ENCODE data around the gene CCDC57. TPM values are rescaled to one million over a fixed set of nuclear protein-coding genes. Genes with fewer than 3 reads are reported as not detected.

CCDC57 gene
- total and polyA plus RNA-seq, 9 of the 15 experiments (the other 6 are each of a cell fraction or from before 2014, with no cell fraction given): 0.83 to 36.2 (median 13.6) TPM

GRCh38 chr17:82148011-82148410, 64.6 kb downstream of the CCDC57 start:
- Histone ChIP-seq H3K36me3 (ENCODE audit: control insufficient read depth, insufficient read depth, low read length) (no peaks in the 10 kb centered on the region), H3K4me1 (replicated peaks in 1 of 2; ENCODE audit: control insufficient read depth in 2 of 2, insufficient read depth in 2 of 2, low read length in 2 of 2) (peaks cover 4 to 18% of the 10 kb centered on the region in 2 experiments; a peak in 2 of 5 replicates), H2AFZ (ENCODE audit: low read depth, low read length) (no peak overlapping the region), H3K9ac (ENCODE audit: insufficient read depth in 1 of 2, low read depth in 2 of 2, low read length in 2 of 2) (no peak overlapping the region), H4K20me1 (replicated peaks; ENCODE audit: control insufficient read depth, insufficient read depth, low read length) (no peaks in the 10 kb centered on the region), H3K79me2 (ENCODE audit: control insufficient read depth, insufficient read depth, low read length) (no peaks in the 10 kb centered on the region), H3K27me3 (ENCODE audit: control insufficient read depth in 2 of 2, insufficient read depth in 2 of 2, low read length in 2 of 2) (no peaks in the 10 kb centered on the region), H3K4me2 (ENCODE audit: insufficient read depth, low read length) (no peak overlapping the region), H3K9me3 (replicated peaks; ENCODE audit: control insufficient read depth, insufficient read depth, low read depth, low read length) (0 out of 2 replicates have a peak, but pooled peaks cover 3% of the 10 kb centered on the region), H3K9me1 (ENCODE audit: control insufficient read depth, insufficient read depth, low read length) (no peaks in the 10 kb centered on the region), H3K4me3 (no peak overlapping the region), H3K27ac (ENCODE audit: extremely low read depth, low read depth, low read length) (no peak overlapping the region)
- FAIRE-seq (no peak), ATAC-seq (no peak), DNase-seq (ENCODE audit: extremely low read depth in 1 of 4, low spot score in 3 of 4) (no peak)
- in situ Hi-C loops (cut with MboI) (no loop called here), intact Hi-C loops (cut with micrococcal nuclease) (no loop called here)
- TF ChIP-seq CEBPG (CRISPR knock-in tag; IDR thresholded peaks at IDR 0.05) (no peak), CEBPG (tag; conservative IDR thresholded peaks at IDR 0.05 in 1 of 2, IDR thresholded peaks at IDR 0.05 in 1 of 2) (no peak), SIN3A (IDR thresholded peaks at IDR 0.05; ENCODE audit: borderline replicate concordance in 2 of 2, control insufficient read depth in 1 of 2, low read depth in 2 of 2, low read length in 2 of 2) (no peak)
- ChIA-PET CTCF (ENCODE audit: low intra/inter-chr PET ratio) (no interaction called here), POLR2A (no interaction called here)
- no TSS peak for BruUV-seq (replicated peaks)
- no CpG with 5 or more reads among the region's 1 CpG for WGBS (ENCODE audit: insufficient coverage, low coverage, missing lambda C conversion rate)

- Histone ChIP-seq H2AFZ (ENCODE audit: low read depth, low read length) (no peak overlapping the region), H3K9ac (ENCODE audit: insufficient read depth in 1 of 2, low read depth in 2 of 2, low read length in 2 of 2) (no peak overlapping the region), H3K36me3 (ENCODE audit: control insufficient read depth, insufficient read depth, low read length) (no peaks in the 10 kb centered on the region), H3K27ac (ENCODE audit: extremely low read depth, low read depth, low read length) (no peak overlapping the region), H4K20me1 (replicated peaks; ENCODE audit: control insufficient read depth, insufficient read depth, low read length) (no peaks in the 10 kb centered on the region), H3K4me2 (ENCODE audit: insufficient read depth, low read length) (no peak overlapping the region), H3K9me3 (replicated peaks; ENCODE audit: control insufficient read depth, insufficient read depth, low read depth, low read length) (0 out of 2 replicates have a peak, but pooled peaks cover 3% of the 10 kb centered on the region), H3K4me3 (no peak overlapping the region), H3K9me1 (ENCODE audit: control insufficient read depth, insufficient read depth, low read length) (no peaks in the 10 kb centered on the region), H3K4me1 (replicated peaks in 1 of 2; ENCODE audit: control insufficient read depth in 2 of 2, insufficient read depth in 2 of 2, low read length in 2 of 2) (peaks cover 6 to 11% of the 10 kb centered on the region in 2 experiments; a peak in 4 of 5 replicates), H3K27me3 (ENCODE audit: control insufficient read depth in 2 of 2, insufficient read depth in 2 of 2, low read length in 2 of 2) (no peaks in the 10 kb centered on the region), H3K79me2 (ENCODE audit: control insufficient read depth, insufficient read depth, low read length) (no peaks in the 10 kb centered on the region)
- POLR2A ChIA-PET: no interaction called here
- BruUV-seq (replicated peaks): no TSS peak
- no peak for FAIRE-seq
- DNase-seq (ENCODE audit: extremely low read depth in 1 of 4, low spot score in 3 of 4): no peak
- no peak for ATAC-seq
- WGBS (ENCODE audit: insufficient coverage, low coverage, missing lambda C conversion rate): 65% methylated on average over 18 of the region's 18 CpGs
- in situ Hi-C loops (cut with MboI) (no loop called here), intact Hi-C loops (cut with micrococcal nuclease) (no loop called here)
- CTCF ChIA-PET (ENCODE audit: low intra/inter-chr PET ratio): no interaction called here
- no peak for TF ChIP-seq KAT2B (IDR thresholded peaks at IDR 0.05; ENCODE audit: low read depth, low read length)
- no peak for TF ChIP-seq ZNF140 (CRISPR knock-in tag; IDR thresholded peaks at IDR 0.05)
- no peak for TF ChIP-seq MAFF (IDR thresholded peaks at IDR 0.05; ENCODE audit: low read length)
- TF ChIP-seq NR2C2 (CRISPR knock-in tag; IDR thresholded peaks at IDR 0.05): no peak
- no peak for TF ChIP-seq NR2C2 (tag; IDR thresholded peaks at IDR 0.05)
- TF ChIP-seq KLF6 (CRISPR knock-in tag; IDR thresholded peaks at IDR 0.05; ENCODE audit: borderline replicate concordance): no peak
- TF ChIP-seq E2F6 (IDR thresholded peaks at IDR 0.05; ENCODE audit: borderline replicate concordance in 1 of 2, extremely low read depth in 1 of 2, insufficient read depth in 1 of 2, insufficient read length in 1 of 2, low read depth in 1 of 2, low read length in 1 of 2, poor library complexity in 1 of 2, severe bottlenecking in 1 of 2): no peak
- TF ChIP-seq NFIX (CRISPR knock-in tag; IDR thresholded peaks at IDR 0.05; ENCODE audit: low read depth): no peak
These were observed 65.7 kb downstream of the CCDC57 start for GRCh38 chr17:82146663-82147654.
